OCI-LY3 (cell line): ENCODE measurements around the gene GKN2.

Experiments used
- CTCF ChIP-seq: fragments of 200-600, 300-600 bp; sonication (generic); IDR thresholded peaks from 2 replicates; pipeline ENCODE4 v1.5.1; 2014; ENCODE audit warnings: antibody characterized with exemption, low read length, low read depth
- EZH2phosphoT487 ChIP-seq: fragments of 200-600 bp; shearing (Covaris generic); IDR thresholded peaks from 2 replicates; pipeline ENCODE4 v1.6.1; 2018; ENCODE audit warnings: antibody characterized with exemption, mixed run types, low read depth

GRCh38 chr2:68977453-68977852 lies 24.8 kb upstream of the GKN2 start:
- TF ChIP-seq CTCF (no peak), EZH2phosphoT487 (no peak)
